Stromal cell of bone marrow (primary cell): Measurements from ENCODE around the gene FGF12.

Experiments used
- DNase-seq: peaks from one replicate; pipeline ENCODE4 v3.0.0-alpha.2; 2012; ENCODE audit warnings: low read depth

The FGF12 gene

GRCh38 chr3:192336286-192336685 is 391.1 kb downstream of the FGF12 start:
- no peak for DNase-seq

GRCh38 chr3:192332386-192333291 is 394.7 kb downstream of the FGF12 start:
- DNase-seq: no peak

GRCh38 chr3:192331749-192332385 is 395.5 kb downstream of the FGF12 start:
- DNase-seq: no peak

GRCh38 chr3:192326656-192327055 is 400.7 kb downstream of the FGF12 start:
- DNase-seq: no peak

- no peak for DNase-seq
Measured at GRCh38 chr3:192317564-192317963, 409.8 kb downstream of the FGF12 start.

GRCh38 chr3:192313605-192314004 is 413.7 kb downstream of the FGF12 start:
- no peak for DNase-seq

- DNase-seq: no peak
Measured at GRCh38 chr3:192307631-192308030, 419.7 kb downstream of the FGF12 start.

GRCh38 chr3:192303235-192303634 is 424.1 kb downstream of the FGF12 start:
- DNase-seq: no peak

- DNase-seq: no peak
Measured at GRCh38 chr3:192302721-192303120, 424.6 kb downstream of the FGF12 start.

GRCh38 chr3:192299921-192300320 is 427.4 kb downstream of the FGF12 start:
- no peak for DNase-seq

- no peak for DNase-seq
Measured at GRCh38 chr3:192296845-192297244, 430.5 kb downstream of the FGF12 start.

GRCh38 chr3:192284443-192285072 is 442.8 kb downstream of the FGF12 start:
- DNase-seq: no peak

GRCh38 chr3:192281207-192281880 is 446.0 kb downstream of the FGF12 start:
- DNase-seq: no peak

- no peak for DNase-seq
Measured at GRCh38 chr3:192279664-192280063, 447.7 kb downstream of the FGF12 start.

- no peak for DNase-seq
Measured at GRCh38 chr3:192277477-192277876, 449.9 kb downstream of the FGF12 start.

GRCh38 chr3:192275741-192276355 is 451.5 kb downstream of the FGF12 start:
- no peak for DNase-seq

GRCh38 chr3:192273697-192274010 is 453.7 kb downstream of the FGF12 start:
- no peak for DNase-seq

GRCh38 chr3:192273001-192273696 is 454.2 kb downstream of the FGF12 start:
- no peak for DNase-seq

- no peak for DNase-seq
Measured at GRCh38 chr3:192262001-192262400, 465.3 kb downstream of the FGF12 start.

- no peak for DNase-seq
Measured at GRCh38 chr3:192261135-192261534, 466.2 kb downstream of the FGF12 start.
